Stimulated activated naive CD8-positive, alpha-beta T cell treated with anti-CD3 and anti-CD28 coated beads, Interleukin-15, amount 100 ng/mL, for 72 hours (primary cell): ENCODE results near the gene SLC6A18.
A peak's percentile ranks its signal among the peaks of the same experiment; 100 is the strongest.

Experiments used
- ATAC-seq: fragments of 150-1000 bp; cut with Tn5 transposase; 2 replicates; pipeline ENCODE4 v1.10.0; 2021; ENCODE audit warnings: mild to moderate bottlenecking, moderate library complexity
- DNase-seq, 2 donors: peaks; one replicate each; pipeline ENCODE4 v3.0.0; 2021 to 2022
- H3K27ac Mint-ChIP-seq, 2 donors: one replicate each; pipeline ENCODE4 v1.8.0; 2022; ENCODE audit warnings: mild to moderate bottlenecking in 2 of 2, mixed read lengths in 2 of 2, moderate library complexity in 2 of 2
- H3K27me3 Mint-ChIP-seq: one replicate; pipeline ENCODE4 v1.8.0; 2022; ENCODE audit warnings: mixed read lengths
- H3K4me1 Mint-ChIP-seq: one replicate; pipeline ENCODE4 v1.8.0; 2022; ENCODE audit warnings: mild to moderate bottlenecking, mixed read lengths
- H3K4me3 Mint-ChIP-seq, 2 donors: one replicate each; pipeline ENCODE4 v1.8.0; 2022; ENCODE audit warnings: mild to moderate bottlenecking in 2 of 2, mixed read lengths in 2 of 2, moderate library complexity in 1 of 2
- H3K9me3 Mint-ChIP-seq, 2 donors: one replicate each; pipeline ENCODE4 v1.8.0; 2022; ENCODE audit warnings: mixed read lengths in 2 of 2

SLC6A18 gene

GRCh38 chr5:1216211-1216917 is 8.8 kb upstream of the SLC6A18 start:
- no peak overlapping the region for H3K4me3 Mint-ChIP-seq
- DNase-seq: no peak
- no peak overlapping the region for H3K27ac Mint-ChIP-seq
- peaks cover 20% of the 10 kb centered on the region for H3K27me3 Mint-ChIP-seq
- peaks cover 9% of the 10 kb centered on the region for H3K4me1 Mint-ChIP-seq
- no peaks in the 10 kb centered on the region for H3K9me3 Mint-ChIP-seq
- no peak for ATAC-seq

DNA sequence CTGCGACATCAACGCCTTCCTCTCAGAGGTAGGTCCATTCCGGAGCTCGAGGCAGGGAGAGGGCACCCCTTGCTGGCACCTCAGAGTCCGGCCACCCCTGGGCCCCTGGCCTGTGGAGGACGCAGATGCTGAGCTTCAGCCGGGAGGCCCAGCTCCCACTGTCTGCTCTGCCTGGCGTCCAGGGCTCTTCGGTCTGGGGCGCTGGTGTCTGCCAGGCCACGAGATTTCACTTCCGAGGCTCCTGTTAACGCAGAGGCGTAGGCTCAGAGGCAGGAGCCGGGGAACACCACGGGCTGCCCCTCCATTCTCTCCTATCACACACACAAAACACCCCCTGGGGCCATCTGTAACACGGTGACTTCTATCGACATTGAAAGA is 8.3 kb upstream of the SLC6A18 start:
- ATAC-seq: no peak
- Mint-ChIP-seq H3K4me3 (no peak overlapping the region), H3K9me3 (no peaks in the 10 kb centered on the region), H3K4me1 (peaks cover 9% of the 10 kb centered on the region), H3K27me3 (peaks cover 20% of the 10 kb centered on the region), H3K27ac (no peak overlapping the region)
- no peak for DNase-seq

DNA sequence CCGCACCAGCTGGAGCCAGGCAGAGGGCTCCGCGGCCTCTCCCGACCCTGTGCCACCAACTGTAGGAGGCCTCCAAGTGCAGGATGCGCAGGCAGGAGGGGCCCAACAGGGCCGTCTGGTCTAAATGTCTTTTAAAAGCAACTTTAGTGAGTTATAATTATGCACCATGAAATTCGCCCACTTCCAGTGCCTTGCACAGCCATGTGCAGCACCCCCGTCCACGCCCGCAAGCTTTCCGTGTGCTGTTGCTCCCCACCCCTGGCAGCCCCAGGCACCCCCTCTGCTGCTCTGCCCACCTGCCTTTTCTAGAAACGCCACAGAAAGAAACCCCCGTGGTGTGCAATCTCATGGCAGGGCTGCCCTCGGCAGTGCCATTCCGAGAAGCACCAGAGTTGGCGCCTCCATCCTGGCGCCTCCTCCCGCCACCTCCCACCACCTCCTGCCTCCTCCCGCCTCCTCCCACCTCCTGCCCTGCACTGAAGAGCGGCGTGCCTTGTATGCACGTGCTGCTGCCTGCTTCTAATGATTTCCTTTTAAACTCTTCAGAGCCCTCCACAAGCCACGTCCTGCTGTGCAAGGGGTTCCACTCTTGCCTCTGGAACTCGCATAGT is 7.5 kb upstream of the SLC6A18 start:
- no peak for DNase-seq
- H3K9me3 Mint-ChIP-seq: no peaks in the 10 kb centered on the region
- H3K27ac Mint-ChIP-seq: no peak overlapping the region
- no peak overlapping the region for H3K4me3 Mint-ChIP-seq
- peaks cover 20% of the 10 kb centered on the region for H3K27me3 Mint-ChIP-seq
- peaks cover 9% of the 10 kb centered on the region for H3K4me1 Mint-ChIP-seq
- no peak for ATAC-seq

GRCh38 chr5:1218351-1219080 is 6.7 kb upstream of the SLC6A18 start:
- no peak overlapping the region for H3K4me3 Mint-ChIP-seq
- no peak for ATAC-seq
- H3K27me3 Mint-ChIP-seq: peaks cover 20% of the 10 kb centered on the region

DNA sequence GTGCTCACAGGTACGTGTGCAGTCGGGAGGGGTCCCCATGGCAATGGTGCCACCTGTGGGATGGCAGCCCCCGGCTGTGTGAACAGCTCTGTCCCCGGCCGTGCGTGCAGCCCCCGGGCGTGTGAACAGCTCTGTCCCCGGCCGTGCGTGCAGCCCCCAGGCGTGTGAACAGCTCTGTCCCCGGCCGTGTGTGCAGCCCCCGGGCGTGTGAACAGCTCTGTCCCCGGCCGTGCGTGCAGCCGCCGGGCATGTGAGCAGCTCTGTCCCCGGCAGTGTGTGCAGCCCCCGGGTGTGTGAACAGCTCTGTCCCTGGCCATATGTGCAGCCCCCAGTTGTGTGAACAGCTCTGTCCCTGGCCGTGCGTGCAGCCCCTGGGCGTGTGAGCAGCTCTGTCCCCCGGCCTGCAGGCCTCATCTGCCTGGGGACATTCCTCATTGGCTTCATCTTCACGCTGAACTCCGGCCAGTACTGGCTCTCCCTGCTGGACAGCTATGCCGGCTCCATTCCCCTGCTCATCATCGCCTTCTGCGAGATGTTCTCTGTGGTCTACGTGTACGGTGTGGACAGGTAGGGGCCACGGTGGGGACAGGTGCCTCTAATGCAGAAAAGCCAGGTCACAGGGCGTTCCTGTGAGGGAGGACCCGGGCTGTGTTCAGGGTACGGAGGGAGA is 5.9 kb upstream of the SLC6A18 start:
- H3K4me3 Mint-ChIP-seq: no peak overlapping the region
- peak; percentile 14 for ATAC-seq
- H3K4me1 Mint-ChIP-seq: peaks cover 9% of the 10 kb centered on the region
- H3K9me3 Mint-ChIP-seq: no peaks in the 10 kb centered on the region
- H3K27me3 Mint-ChIP-seq: peaks cover 20% of the 10 kb centered on the region
- DNase-seq: no peak
- H3K27ac Mint-ChIP-seq: no peak overlapping the region

More at GRCh38 chr5:1218351-1219080, 6.7 kb upstream of the SLC6A18 start:
- Mint-ChIP-seq H3K9me3 (no peaks in the 10 kb centered on the region), H3K27ac (no peak overlapping the region), H3K4me1 (peaks cover 9% of the 10 kb centered on the region)
- DNase-seq: no peak

DNA sequence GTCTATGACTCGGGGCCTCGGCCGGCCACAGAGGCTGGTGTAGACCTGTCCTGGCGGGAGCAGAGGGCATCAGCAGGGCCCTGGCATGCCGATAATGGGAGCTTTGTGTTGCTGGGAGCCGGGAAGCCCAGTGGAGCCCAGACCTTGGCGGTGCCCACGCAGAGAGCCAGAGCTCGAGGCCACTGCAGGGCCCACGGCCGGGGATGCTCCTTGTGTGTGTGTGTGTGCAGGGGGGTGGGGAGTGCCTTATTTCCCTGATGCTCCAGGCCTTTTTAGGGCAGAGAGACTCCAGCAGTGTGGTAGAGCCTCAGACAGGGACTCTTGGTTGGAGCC is 5.4 kb upstream of the SLC6A18 start:
- DNase-seq: no peak
- Mint-ChIP-seq H3K4me1 (peaks cover 9% of the 10 kb centered on the region), H3K4me3 (no peak overlapping the region), H3K9me3 (no peaks in the 10 kb centered on the region), H3K27ac (no peak overlapping the region), H3K27me3 (peaks cover 20% of the 10 kb centered on the region)
- no peak for ATAC-seq

GRCh38 chr5:1220351-1220750 is 4.8 kb upstream of the SLC6A18 start:
- no peak for ATAC-seq
- H3K27ac Mint-ChIP-seq: no peak overlapping the region
- no peak overlapping the region for H3K4me3 Mint-ChIP-seq
- H3K4me1 Mint-ChIP-seq: peaks cover 9% of the 10 kb centered on the region
- no peaks in the 10 kb centered on the region for H3K9me3 Mint-ChIP-seq
- DNase-seq: no peak
- peaks cover 20% of the 10 kb centered on the region for H3K27me3 Mint-ChIP-seq

GRCh38 chr5:1220831-1221230 is 4.3 kb upstream of the SLC6A18 start:
- peaks cover 20% of the 10 kb centered on the region for H3K27me3 Mint-ChIP-seq
- no peak overlapping the region for H3K4me3 Mint-ChIP-seq
- ATAC-seq (no peak), DNase-seq (no peak)
- no peaks in the 10 kb centered on the region for H3K9me3 Mint-ChIP-seq
- peaks cover 9% of the 10 kb centered on the region for H3K4me1 Mint-ChIP-seq
- no peak overlapping the region for H3K27ac Mint-ChIP-seq

GRCh38 chr5:1221721-1222120 is 3.5 kb upstream of the SLC6A18 start:
- DNase-seq: no peak
- no peak overlapping the region for H3K4me3 Mint-ChIP-seq
- no peak for ATAC-seq
- H3K4me1 Mint-ChIP-seq: peaks cover 9% of the 10 kb centered on the region
- no peak overlapping the region for H3K27ac Mint-ChIP-seq
- H3K9me3 Mint-ChIP-seq: no peaks in the 10 kb centered on the region
- peaks cover 20% of the 10 kb centered on the region for H3K27me3 Mint-ChIP-seq

- peaks cover 24% of the 10 kb centered on the region for H3K27me3 Mint-ChIP-seq
- H3K4me1 Mint-ChIP-seq: peaks cover 9% of the 10 kb centered on the region
- DNase-seq (no peak), ATAC-seq (no peak)
- no peak overlapping the region for H3K27ac Mint-ChIP-seq
- H3K9me3 Mint-ChIP-seq: no peaks in the 10 kb centered on the region
- H3K4me3 Mint-ChIP-seq: no peak overlapping the region
Observed at GRCh38 chr5:1222147-1222546, 3.0 kb upstream of the SLC6A18 start.

DNA sequence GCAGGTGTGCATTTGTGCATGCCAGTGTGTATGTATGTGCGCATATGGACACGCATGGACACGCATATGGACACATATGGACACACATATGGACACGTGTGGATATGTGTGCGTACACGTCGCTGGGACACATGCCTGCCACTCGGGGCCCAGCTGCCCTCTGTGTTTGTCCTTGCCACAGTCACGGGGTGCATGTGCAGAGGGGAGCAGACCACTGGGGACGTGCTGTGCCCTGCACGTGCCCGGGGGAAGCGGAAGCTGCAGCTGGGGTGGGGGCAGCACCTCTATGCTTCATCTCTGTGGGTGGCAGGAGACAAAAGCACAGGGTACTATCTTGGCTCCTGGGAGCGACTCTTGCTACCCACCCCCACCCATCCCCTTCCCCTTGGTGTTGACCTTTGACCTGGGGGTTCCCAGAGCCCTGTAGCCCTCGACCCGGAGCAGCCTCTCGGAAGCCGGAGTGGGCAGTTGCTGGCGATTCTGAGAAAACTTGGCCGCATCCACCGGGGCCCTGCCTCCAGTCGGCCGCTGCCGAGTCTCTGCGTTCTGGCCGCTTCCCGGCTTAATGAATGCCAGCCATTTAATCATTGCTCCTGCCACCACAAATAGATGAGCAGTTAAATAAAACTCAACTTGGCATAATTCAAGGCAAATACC is 2.4 kb upstream of the SLC6A18 start:
- Mint-ChIP-seq H3K9me3 (no peaks in the 10 kb centered on the region), H3K4me3 (no peak overlapping the region), H3K27ac (no peak overlapping the region), H3K4me1 (peaks cover 5% of the 10 kb centered on the region), H3K27me3 (peaks cover 28% of the 10 kb centered on the region)
- no peak for DNase-seq
- no peak for ATAC-seq

DNA sequence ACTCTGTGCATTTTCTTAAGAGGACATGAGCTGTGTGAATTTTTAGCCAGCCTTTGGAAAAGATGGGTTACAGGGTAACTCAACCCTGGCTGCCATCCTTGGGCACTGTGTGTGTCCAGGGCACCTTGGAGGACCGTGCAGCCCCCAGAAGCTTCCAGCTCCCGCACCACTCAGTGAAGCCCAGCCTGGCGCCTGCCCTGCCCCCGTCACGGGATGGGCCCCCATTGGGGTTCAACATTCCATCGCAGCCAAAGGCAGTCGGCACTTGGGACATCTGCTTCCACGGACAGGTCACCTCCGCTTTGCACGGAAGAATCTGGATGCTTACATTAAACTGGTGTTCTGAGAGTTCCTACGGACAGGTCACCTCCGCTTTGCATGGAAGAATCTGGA is 1.9 kb upstream of the SLC6A18 start:
- H3K9me3 Mint-ChIP-seq: no peaks in the 10 kb centered on the region
- H3K4me3 Mint-ChIP-seq: no peak overlapping the region
- peaks cover 5% of the 10 kb centered on the region for H3K4me1 Mint-ChIP-seq
- peaks cover 28% of the 10 kb centered on the region for H3K27me3 Mint-ChIP-seq
- H3K27ac Mint-ChIP-seq: no peak overlapping the region
- DNase-seq (no peak), ATAC-seq (no peak)

DNA sequence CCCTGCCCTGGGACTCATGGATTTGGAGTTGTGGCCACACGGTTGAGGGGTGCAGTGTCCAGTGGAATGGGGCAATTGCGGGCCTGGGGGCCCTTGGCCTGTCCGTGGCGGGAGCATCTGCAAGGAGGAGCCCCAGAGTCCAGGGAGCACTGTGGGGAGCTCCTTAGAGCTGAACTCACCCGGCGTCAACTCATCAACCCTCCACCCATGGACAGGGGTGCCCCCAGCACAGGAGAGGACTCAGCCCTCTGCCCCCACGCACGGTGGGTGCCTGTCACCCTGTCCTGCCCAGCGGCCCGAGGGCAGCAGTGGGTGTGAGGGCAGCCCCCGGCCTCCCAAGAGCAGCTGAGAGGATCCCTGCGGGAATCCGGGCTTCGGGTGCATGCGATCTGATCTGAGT is 550 bp upstream of the SLC6A18 start:
- H3K9me3 Mint-ChIP-seq: no peaks in the 10 kb centered on the region
- H3K27ac Mint-ChIP-seq: no peak overlapping the region
- peaks cover 19% of the 10 kb centered on the region for H3K4me1 Mint-ChIP-seq
- H3K4me3 Mint-ChIP-seq: no peak overlapping the region
- H3K27me3 Mint-ChIP-seq: peaks cover 29% of the 10 kb centered on the region
- DNase-seq (no peak), ATAC-seq (peak; percentile 36)

DNA sequence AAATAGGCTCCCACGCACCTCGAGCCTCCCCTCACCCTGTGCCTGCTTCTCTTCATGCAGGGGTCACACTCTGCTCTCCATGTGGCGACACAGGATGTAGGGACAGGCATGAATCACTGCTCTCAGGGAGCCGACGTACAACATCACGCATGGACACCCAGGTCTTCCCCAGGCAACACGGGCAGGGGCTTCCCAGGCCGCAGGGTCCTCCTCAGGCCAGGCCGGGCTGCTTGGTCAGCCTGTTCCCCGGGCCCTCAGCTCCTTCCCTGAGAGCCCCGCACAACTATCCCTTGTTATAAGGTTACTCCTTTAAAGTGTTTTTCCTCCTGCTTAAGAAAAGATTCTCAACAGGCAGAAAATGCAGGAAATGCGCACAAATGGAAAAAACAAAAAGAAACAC is 1.1 kb downstream of the SLC6A18 start:
- Mint-ChIP-seq H3K27me3 (peaks cover 43% of the 10 kb centered on the region), H3K9me3 (no peaks in the 10 kb centered on the region), H3K27ac (peak overlapping the region in 1 of 2 donors; percentile 27), H3K4me1 (peaks cover 22% of the 10 kb centered on the region), H3K4me3 (no peak overlapping the region)
- DNase-seq: no peak
- ATAC-seq: no peak

- no peak overlapping the region for H3K27ac Mint-ChIP-seq
- H3K9me3 Mint-ChIP-seq: no peaks in the 10 kb centered on the region
- peaks cover 43% of the 10 kb centered on the region for H3K27me3 Mint-ChIP-seq
- DNase-seq (no peak), ATAC-seq (no peak)
- no peak overlapping the region for H3K4me3 Mint-ChIP-seq
- H3K4me1 Mint-ChIP-seq: peaks cover 22% of the 10 kb centered on the region
Observed at GRCh38 chr5:1226839-1227581, 1.8 kb downstream of the SLC6A18 start.
